K562 (cell line): ENCODE results near the gene BSDC1. TPM values are rescaled to one million over a fixed set of nuclear protein-coding genes. Genes with fewer than 3 reads are reported as not detected.

Source experiments
- ATF1 ChIP-seq, 2 experiments: fragments of 450-650 bp in 1 of 2; IDR thresholded peaks; 2 replicates each; pipeline ENCODE4 v1.6.1; 2016; ENCODE audit warnings: missing compliant biosample characterization in 1 of 2, missing genetic modification characterization in 1 of 2
- ATF7 ChIP-seq: fragments of 450-650 bp; IDR thresholded peaks from 2 replicates; pipeline ENCODE4 v1.7.1; 2014; ENCODE audit warnings: mild to moderate bottlenecking, moderate library complexity
- BCOR ChIP-seq: fragments of 450-650 bp; IDR thresholded peaks from 2 replicates; pipeline ENCODE4 v1.6.1; 2016
- BRD9 ChIP-seq: fragments of 450-650 bp; IDR thresholded peaks from 2 replicates; pipeline ENCODE4 v1.6.1; 2018; ENCODE audit warnings: low read depth; ENCODE audit not compliant: partially characterized antibody
- CBFB ChIP-seq: sonication (generic); formaldehyde crosslinking; IDR thresholded peaks from 2 replicates; pipeline ENCODE4 v1.4.0; 2020; ENCODE audit warnings: mild to moderate bottlenecking, missing genetic modification reagents
- CBX5 ChIP-seq: IDR thresholded peaks from 2 replicates; pipeline ENCODE4 v1.6.1; 2014; ENCODE audit warnings: low read depth, borderline replicate concordance
- CC2D1A ChIP-seq: fragments of 450-650 bp; IDR thresholded peaks from 2 replicates; pipeline ENCODE4 v1.6.1; 2017; ENCODE audit warnings: mild to moderate bottlenecking
- CHD2 ChIP-seq: IDR thresholded peaks from 2 replicates; pipeline ENCODE4 v1.6.1; 2011; ENCODE audit warnings: low read depth, low read length
- DACH1 ChIP-seq: fragments of 450-650 bp; IDR thresholded peaks from 2 replicates; pipeline ENCODE4 v1.6.1; 2018; ENCODE audit not compliant: partially characterized antibody
- E2F1 ChIP-seq: sonication (generic); formaldehyde crosslinking; IDR thresholded peaks from 2 replicates; pipeline ENCODE4 v1.8.1; 2023; ENCODE audit warnings: mild to moderate bottlenecking, missing genetic modification reagents, moderate library complexity
- ESRRA ChIP-seq: fragments of 450-650 bp; IDR thresholded peaks from 2 replicates; pipeline ENCODE4 v1.6.1; 2014; ENCODE audit warnings: low read depth, mild to moderate bottlenecking, moderate library complexity, borderline replicate concordance
- ETS1 ChIP-seq: conservative IDR thresholded peaks from 2 replicates; pipeline ENCODE4 v1.6.1; 2011; ENCODE audit warnings: low read depth, mild to moderate bottlenecking, low read length; ENCODE audit not compliant: control insufficient read depth
- EWSR1 ChIP-seq: fragments of 450-650 bp; IDR thresholded peaks from 2 replicates; pipeline ENCODE4 v1.6.1; 2018; ENCODE audit warnings: borderline replicate concordance, mild to moderate bottlenecking, low read depth, moderate library complexity; ENCODE audit not compliant: partially characterized antibody
- HMG20A ChIP-seq: fragments of 450-650 bp; formaldehyde crosslinking; conservative IDR thresholded peaks from 2 replicates; pipeline ENCODE4 v1.4.0; 2020; ENCODE audit warnings: mild to moderate bottlenecking, mixed read lengths
- KDM4B ChIP-seq, 2 experiments: fragments of 450-650 bp in 1 of 2; sonication (generic) in 1 of 2; IDR thresholded peaks; 2 replicates each; pipeline ENCODE4 v1.6.1; 2016 to 2017; ENCODE audit warnings: borderline replicate concordance in 2 of 2, antibody characterized with exemption in 1 of 2, low read depth in 1 of 2, mild to moderate bottlenecking in 1 of 2
- KLF1 ChIP-seq: fragments of 450-650 bp; IDR thresholded peaks from 2 replicates; pipeline ENCODE4 v1.6.1; 2016; ENCODE audit warnings: missing genetic modification characterization, missing compliant biosample characterization
- MAFF ChIP-seq: IDR thresholded peaks from 2 replicates; pipeline ENCODE4 v1.6.1; 2012; ENCODE audit warnings: low read length, improper control_type of control experiment
- MAFG ChIP-seq: fragments of 450-650 bp; conservative IDR thresholded peaks from 2 replicates; pipeline ENCODE4 v1.6.1; 2016; ENCODE audit warnings: missing genetic modification characterization, missing compliant biosample characterization
- NFIX ChIP-seq: fragments of 250-450 bp; sonication (Bioruptor Pico); IDR thresholded peaks from 2 replicates; pipeline ENCODE4 v1.4.0; 2020; ENCODE audit warnings: low read depth, mild to moderate bottlenecking, moderate library complexity
- NFXL1 ChIP-seq: fragments of 450-650 bp; formaldehyde crosslinking; IDR thresholded peaks from 2 replicates; pipeline ENCODE4 v1.4.0; 2021; ENCODE audit warnings: mild to moderate bottlenecking
- NR4A1 ChIP-seq, 2 experiments: fragments of 250-450 bp in 1 of 2; fragments of 450-650 bp in 1 of 2; sonication (Bioruptor Pico) in 1 of 2; IDR thresholded peaks; 2 replicates each; pipeline versions ENCODE4 v1.4.0 to v1.6.1; 2016 to 2020; ENCODE audit warnings: mild to moderate bottlenecking in 2 of 2, missing compliant biosample characterization in 1 of 2, missing genetic modification characterization in 1 of 2, moderate library complexity in 1 of 2
- POU5F1 ChIP-seq: fragments of 150-350 bp; IDR thresholded peaks from 2 replicates; pipeline ENCODE4 v1.6.1; 2014; ENCODE audit warnings: borderline replicate concordance, low read length, low read depth, mild to moderate bottlenecking; ENCODE audit not compliant: partially characterized antibody
- SMAD1 ChIP-seq: fragments of 150-350 bp; IDR thresholded peaks from 2 replicates; pipeline ENCODE4 v1.6.1; 2014; ENCODE audit warnings: low read length, low read depth; ENCODE audit not compliant: partially characterized antibody
- TAF15 ChIP-seq: fragments of 200-400 bp; formaldehyde crosslinking; IDR thresholded peaks from 2 replicates; pipeline ENCODE4 v1.6.1; 2017; ENCODE audit warnings: mild to moderate bottlenecking, low read depth, low read length, moderate library complexity
- TFAP4 ChIP-seq: sonication (generic); formaldehyde crosslinking; IDR thresholded peaks from 2 replicates; pipeline ENCODE4 v1.8.0; 2022; ENCODE audit warnings: missing genetic modification reagents, mild to moderate bottlenecking, moderate library complexity, borderline replicate concordance
- ZNF445 ChIP-seq: fragments of 250-450 bp; sonication (Bioruptor Pico); IDR thresholded peaks from 2 replicates; pipeline ENCODE4 v1.4.0; 2020; ENCODE audit warnings: low read depth, mild to moderate bottlenecking, moderate library complexity
- ZNF785 ChIP-seq: fragments of 250-450 bp; sonication (Bioruptor Pico); IDR thresholded peaks from 2 replicates; pipeline ENCODE4 v1.4.0; 2020; ENCODE audit warnings: mild to moderate bottlenecking
- polyA plus RNA-seq, 8 experiments: library from polyadenylated mRNA; depleted of rRNA in 4 of 8; stranded (reverse) in 5 of 8; unstranded in 3 of 8; fragments of >200 nt; fragmentation: Nextera tagmentation in 2 of 8; fragmentation: Illumina TruSeq in 1 of 8; extraction: Ambion mirVana in 2 of 8; extraction: Trizol in 1 of 8; gene quantifications; 2 replicates each; pipeline versions ENCODE4 v1.2.1 to v1.2.3, GENCODE V29; 2011 to 2014; ENCODE audit warnings: inconsistent platforms in 1 of 8, missing spikeins in 1 of 8
- total RNA-seq, 7 experiments: library from RNA; depleted of rRNA in 6 of 7; stranded (reverse); fragments of >200 nt in 6 of 7; fragmentation: Illumina TruSeq in 2 of 7; extraction: Trizol in 2 of 7; gene quantifications; 2 replicates each; pipeline versions ENCODE4 v1.2.1 to v1.2.3, GENCODE V29; 2011 to 2021; ENCODE audit warnings: low replicate concordance in 1 of 7

BSDC1 gene
- total and polyA plus RNA-seq, 9 of the 15 experiments (the other 6 are each of a cell fraction or from before 2014, with no cell fraction given): 10.2 to 96.8 (median 73.1) TPM

GRCh38 chr1:32335790-32336590, 58.3 kb downstream of the BSDC1 start, which contains the start of gene MARCKSL1 (continued):
- TF ChIP-seq E2F1 (peak; percentile 84), DACH1 (no peak), ZNF785 (CRISPR knock-in tag) (no peak), BCOR (no peak), TAF15 (no peak), KLF1 (tag) (no peak), ESRRA (no peak), ATF1 (CRISPR knock-in tag; IDR thresholded peaks at IDR 0.05) (0 out of 2 replicates have a peak, but pooled peaks have one; percentile 15), ATF1 (tag; IDR thresholded peaks at IDR 0.05) (no peak), NFIX (CRISPR knock-in tag) (no peak), BRD9 (no peak), ETS1 (peak; percentile 90), KDM4B (IDR thresholded peaks at IDR 0.05; ENCODE audit: borderline replicate concordance in 2 of 2, low read depth in 1 of 2) (no peak), CBFB (no peak), SMAD1 (no peak), CHD2 (0 out of 2 replicates have a peak, but pooled peaks have one; percentile 9), CC2D1A (no peak), MAFG (no peak), CBX5 (no peak), ATF7 (no peak), NR4A1 (CRISPR knock-in tag; IDR thresholded peaks at IDR 0.05) (no peak), NR4A1 (tag; IDR thresholded peaks at IDR 0.05) (no peak), ZNF445 (CRISPR knock-in tag) (no peak), HMG20A (CRISPR knock-in tag) (no peak), NFXL1 (no peak), TFAP4 (peak; percentile 66), EWSR1 (no peak), POU5F1 (no peak), MAFF (no peak)
